GM19035 (cell line): Measurements from ENCODE around the gene IQSEC1.
A peak's percentile ranks its signal among the peaks of the same experiment; 100 is the strongest.

Experiments used
- ATAC-seq: cut with Tn5 transposase; IDR thresholded peaks from one replicate; pipeline ENCODE4 v1.9.1; 2021; ENCODE audit not compliant: unreplicated experiment

IQSEC1 gene

GRCh38 chr3:13006216-13006990 lies 66.8 kb downstream of the IQSEC1 start:
- ATAC-seq = no peak

GRCh38 chr3:13005301-13005700 lies 67.9 kb downstream of the IQSEC1 start:
- no peak for ATAC-seq

- no peak for ATAC-seq
These were observed 68.9 kb downstream of the IQSEC1 start for GRCh38 chr3:13004376-13004775.

DNA sequence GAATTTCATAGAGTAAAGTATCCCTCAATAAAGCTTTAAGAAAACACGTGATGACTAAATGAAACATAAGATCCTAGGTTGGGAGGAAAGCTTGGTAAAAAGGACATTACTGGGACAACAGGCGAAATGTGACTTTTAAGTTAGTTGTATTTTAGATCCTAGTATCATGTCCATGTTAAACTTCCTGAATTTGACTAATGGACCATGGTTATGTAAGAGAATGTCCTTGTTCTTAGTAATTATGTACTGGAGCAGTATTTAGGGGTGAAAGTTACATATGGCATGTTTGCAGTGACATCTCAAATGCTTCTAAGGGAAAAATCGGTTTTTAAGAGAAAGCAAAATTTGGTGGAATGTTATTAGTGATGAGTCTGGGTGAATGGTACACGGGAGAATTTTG lies 69.6 kb downstream of the IQSEC1 start:
- ATAC-seq = no peak

DNA sequence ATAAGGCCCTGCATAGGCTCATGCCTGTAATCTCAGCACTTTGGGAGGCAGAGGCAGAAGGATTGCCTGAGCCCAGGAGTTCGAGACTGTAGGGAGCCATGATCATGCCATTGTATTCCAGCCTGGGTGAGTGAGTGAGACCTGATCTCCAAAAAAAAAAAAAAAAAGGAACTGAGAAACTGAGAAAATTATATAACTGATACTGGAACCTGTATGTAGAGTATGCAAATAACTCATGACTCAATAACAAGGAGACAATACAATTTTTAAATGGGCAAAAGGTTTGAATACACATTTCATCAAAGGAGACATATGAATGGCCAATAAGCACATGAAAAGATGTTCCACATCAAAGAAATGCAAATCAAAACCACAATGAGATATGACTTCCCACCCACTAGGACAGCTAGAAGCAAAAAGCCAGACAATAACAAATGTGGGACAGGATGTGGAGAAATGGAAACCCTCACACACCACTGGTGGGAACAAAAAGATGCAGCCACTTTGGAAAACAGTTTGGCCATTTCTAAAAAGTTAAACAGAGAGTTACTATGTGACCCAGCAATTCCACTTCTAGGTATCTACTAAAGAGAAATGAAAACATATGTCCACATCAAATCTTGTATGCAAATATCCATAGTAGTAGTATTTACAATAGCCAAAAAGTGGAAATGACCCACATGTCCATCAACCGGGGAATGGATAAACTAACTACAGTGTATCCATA lies 70.7 kb downstream of the IQSEC1 start:
- peak; percentile 65 for ATAC-seq

- peak; percentile 28 for ATAC-seq
These were observed 73.8 kb downstream of the IQSEC1 start for GRCh38 chr3:12999147-13000140.

GRCh38 chr3:12998648-12999047 lies 74.6 kb downstream of the IQSEC1 start:
- ATAC-seq = no peak

- no peak for ATAC-seq
These were observed 75.8 kb downstream of the IQSEC1 start for GRCh38 chr3:12997387-12997786.

- no peak for ATAC-seq
These were observed 77.1 kb downstream of the IQSEC1 start for GRCh38 chr3:12996181-12996506.

GRCh38 chr3:12995389-12996180 lies 77.6 kb downstream of the IQSEC1 start:
- no peak for ATAC-seq

DNA sequence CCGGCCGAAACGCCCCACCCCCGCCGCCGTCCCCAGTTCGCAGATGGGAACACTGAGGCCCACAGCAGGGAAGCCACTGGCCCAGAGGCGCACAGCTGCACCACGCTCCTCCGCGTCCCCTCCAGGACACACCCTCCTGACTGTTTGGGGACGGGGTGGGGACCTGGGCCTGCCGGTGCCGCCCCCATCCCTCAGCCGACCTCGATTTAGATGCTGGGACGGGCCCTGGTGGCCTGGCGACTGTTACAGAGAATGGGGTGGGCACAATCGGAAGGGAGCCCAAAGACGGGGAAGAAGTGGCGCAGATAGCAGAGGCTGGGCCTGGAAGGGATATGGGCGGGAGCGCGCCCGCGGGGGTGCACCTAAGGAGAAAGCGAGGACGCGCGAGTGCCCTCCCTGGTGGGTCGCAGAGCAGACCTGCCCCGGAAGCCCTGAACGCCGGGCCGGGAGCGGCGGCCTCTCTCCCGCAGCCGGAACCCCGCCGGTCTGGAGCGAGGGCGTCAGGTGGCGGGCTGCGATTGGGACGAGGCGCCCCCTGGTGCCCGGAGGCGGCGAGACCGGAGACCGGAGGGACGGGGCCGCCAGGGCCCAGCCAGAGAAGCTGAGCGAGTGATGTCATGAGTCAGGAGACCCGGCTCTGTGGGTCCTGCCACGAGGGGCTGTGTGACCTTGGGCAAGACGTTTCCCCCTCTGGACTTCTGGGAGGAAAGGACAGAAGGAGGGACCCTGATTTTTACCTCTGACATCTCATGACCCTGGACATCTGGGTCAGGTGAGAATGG lies 78.4 kb downstream of the IQSEC1 start:
- ATAC-seq = peak; percentile 70

- peak; percentile 40 for ATAC-seq
These were observed 78.9 kb downstream of the IQSEC1 start for GRCh38 chr3:12994357-12994606.

GRCh38 chr3:12993517-12994356 lies 79.5 kb downstream of the IQSEC1 start:
- ATAC-seq = peak; percentile 35

DNA sequence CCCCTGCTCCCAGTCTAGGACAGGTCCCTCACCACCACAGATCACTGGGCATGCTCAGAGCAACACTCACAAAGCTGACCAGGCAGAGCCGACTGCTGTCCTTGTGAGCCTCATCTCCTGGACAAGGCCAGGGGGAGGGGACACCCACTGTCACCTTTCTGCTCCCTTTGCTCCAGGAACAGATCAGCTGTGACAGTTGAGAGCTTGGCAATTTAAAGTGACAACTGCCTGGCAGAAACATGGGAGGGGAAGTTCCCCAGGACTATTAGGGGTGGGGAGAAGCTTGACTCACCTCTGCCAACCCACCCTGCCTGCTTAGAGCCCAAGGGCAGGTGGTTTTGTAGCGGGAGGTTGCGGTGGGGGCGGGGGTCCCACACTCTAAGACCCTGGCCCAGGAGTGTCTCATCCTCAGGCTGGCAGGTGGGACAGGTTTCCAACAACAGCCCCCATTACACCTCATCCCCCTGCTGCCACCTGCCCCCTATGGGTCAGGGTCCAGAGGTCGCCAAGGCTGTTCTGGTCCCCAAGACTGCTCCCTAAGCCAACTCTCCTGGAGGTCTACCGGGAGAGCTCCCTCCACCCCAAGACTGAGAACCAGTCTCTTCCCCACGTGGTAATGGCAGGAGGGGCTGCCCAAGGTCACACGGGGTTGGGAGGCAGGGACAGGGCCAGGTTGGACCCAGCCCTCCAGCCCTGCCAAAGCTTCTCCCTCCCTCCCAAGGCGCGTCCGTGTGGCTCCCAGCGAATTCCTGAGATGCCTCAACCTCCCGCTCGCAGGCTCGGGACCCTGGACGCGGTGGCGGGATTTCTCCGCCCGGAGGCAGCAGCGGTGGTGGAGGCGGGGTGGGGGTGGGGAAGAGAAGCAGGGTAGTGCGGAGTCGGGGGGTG lies 80.4 kb downstream of the IQSEC1 start:
- no peak for ATAC-seq

GRCh38 chr3:12991861-12992281 lies 81.4 kb downstream of the IQSEC1 start:
- no peak for ATAC-seq

- no peak for ATAC-seq
These were observed 81.8 kb downstream of the IQSEC1 start for GRCh38 chr3:12991481-12991837.

- no peak for ATAC-seq
These were observed 82.3 kb downstream of the IQSEC1 start for GRCh38 chr3:12990781-12991480.

DNA sequence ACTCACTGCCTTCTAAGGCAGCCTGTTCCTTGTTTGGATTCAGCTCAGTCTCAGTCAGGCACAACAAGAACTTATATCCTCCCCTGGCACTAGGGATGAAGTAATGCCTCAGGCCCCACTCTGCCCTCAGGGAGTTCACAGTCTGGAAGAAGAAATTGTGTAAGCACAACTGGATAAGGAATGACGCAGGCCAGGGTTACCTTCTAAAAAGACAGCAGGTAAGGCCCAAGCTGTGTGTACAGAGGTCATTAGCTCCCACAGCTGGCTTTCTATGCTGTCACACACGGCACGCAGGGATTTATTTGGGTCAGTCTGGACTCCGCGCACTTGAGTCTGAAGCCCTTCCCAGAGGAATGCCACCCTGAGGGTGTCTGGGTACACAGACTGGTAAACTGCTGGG lies 82.9 kb downstream of the IQSEC1 start:
- no peak for ATAC-seq
